Measurements from ENCODE around the gene DAAM2.

DAAM2 gene

GRCh38 chr6:39815356-39815755, 23.2 kb downstream of the DAAM2 start:
- peaks cover 4% of the 10 kb centered on the region for H3K27me3 Mint-ChIP-seq (ENCODE audit: low read depth)
- no peaks in the 10 kb centered on the region for H3K9me3 Mint-ChIP-seq
- TF ChIP-seq CTCF (IDR thresholded peaks at IDR 0.05; ENCODE audit: unreplicated experiment in 3 of 3) = no peak
- H3K4me1 Mint-ChIP-seq = peaks cover 50% of the 10 kb centered on the region
- H3K36me3 Mint-ChIP-seq (ENCODE audit: low read depth) = peaks cover 4% of the 10 kb centered on the region
- H3K4me3 Mint-ChIP-seq = no peak overlapping the region
- H3K27ac Mint-ChIP-seq = no peak overlapping the region

DNA sequence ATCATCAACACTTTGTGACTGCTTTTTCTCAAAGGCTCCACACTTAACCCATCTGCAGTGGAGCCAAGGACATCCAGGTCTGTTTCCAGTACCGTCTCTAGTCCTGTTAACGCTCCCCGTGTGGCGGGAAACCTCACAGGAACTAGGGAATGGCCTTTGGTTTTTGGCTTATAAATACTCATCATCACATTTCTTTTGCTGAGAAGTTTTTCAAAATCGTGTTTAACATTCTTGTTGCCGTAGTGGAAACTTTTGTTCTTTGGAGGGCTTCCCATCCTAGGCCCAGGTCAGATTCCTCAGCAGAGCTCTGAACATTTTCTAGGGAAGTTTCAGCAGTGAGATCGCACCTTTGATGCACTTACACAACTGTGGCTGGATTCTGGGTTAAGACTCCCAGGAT, 24.6 kb downstream of the DAAM2 start:
- Mint-ChIP-seq H3K9me3 (no peaks in the 10 kb centered on the region), H3K4me1 (peaks cover 46% of the 10 kb centered on the region)

GRCh38 chr6:39818695-39819094, 26.5 kb downstream of the DAAM2 start:
- peaks cover 45% of the 10 kb centered on the region for H3K4me1 Mint-ChIP-seq
- H3K27me3 Mint-ChIP-seq (ENCODE audit: low read depth) = peaks cover 6% of the 10 kb centered on the region
- no peaks in the 10 kb centered on the region for H3K9me3 Mint-ChIP-seq
- H3K4me3 Mint-ChIP-seq = no peak overlapping the region
- H3K27ac Mint-ChIP-seq = no peak overlapping the region
- TF ChIP-seq CTCF (IDR thresholded peaks at IDR 0.05; ENCODE audit: unreplicated experiment in 3 of 3) = no peak
- H3K36me3 Mint-ChIP-seq (ENCODE audit: low read depth) = peaks cover 4% of the 10 kb centered on the region

More for the DNA sequence above, 24.6 kb downstream of the DAAM2 start:
- H3K4me3 Mint-ChIP-seq = no peak overlapping the region
- H3K36me3 Mint-ChIP-seq (ENCODE audit: low read depth) = peaks cover 4% of the 10 kb centered on the region
- peaks cover 6% of the 10 kb centered on the region for H3K27me3 Mint-ChIP-seq (ENCODE audit: low read depth)
- TF ChIP-seq CTCF (IDR thresholded peaks at IDR 0.05; ENCODE audit: unreplicated experiment in 3 of 3) = no peak
- H3K27ac Mint-ChIP-seq = peak overlapping the region in 1 of 3 experiments; percentile 26

DNA sequence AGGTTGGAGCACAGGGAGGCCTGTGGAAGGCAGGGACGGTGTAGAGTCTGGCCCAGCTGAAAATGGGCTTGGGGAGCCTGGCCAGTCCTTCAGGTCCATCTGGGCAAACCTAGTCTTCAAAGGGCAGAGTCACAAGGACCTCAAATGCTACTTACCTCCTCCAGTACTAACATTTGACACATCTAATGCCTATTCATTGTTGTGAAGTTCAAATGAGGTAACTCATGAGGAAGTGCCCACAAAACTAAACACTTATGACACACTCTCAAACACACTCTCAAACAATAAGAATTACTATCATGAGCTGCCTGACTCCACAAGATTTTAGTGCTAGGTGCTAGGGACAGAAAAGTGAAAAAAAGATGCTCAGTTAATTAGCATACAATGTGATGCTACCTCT, 27.1 kb downstream of the DAAM2 start:
- H3K27ac Mint-ChIP-seq = peak overlapping the region in 1 of 3 experiments; percentile 4
- H3K4me1 Mint-ChIP-seq = peaks cover 45% of the 10 kb centered on the region
- no peak for TF ChIP-seq CTCF (IDR thresholded peaks at IDR 0.05; ENCODE audit: unreplicated experiment in 3 of 3)
- H3K9me3 Mint-ChIP-seq = no peaks in the 10 kb centered on the region
- H3K36me3 Mint-ChIP-seq (ENCODE audit: low read depth) = peaks cover 4% of the 10 kb centered on the region
- H3K27me3 Mint-ChIP-seq (ENCODE audit: low read depth) = peaks cover 6% of the 10 kb centered on the region
- H3K4me3 Mint-ChIP-seq = no peak overlapping the region

DNA sequence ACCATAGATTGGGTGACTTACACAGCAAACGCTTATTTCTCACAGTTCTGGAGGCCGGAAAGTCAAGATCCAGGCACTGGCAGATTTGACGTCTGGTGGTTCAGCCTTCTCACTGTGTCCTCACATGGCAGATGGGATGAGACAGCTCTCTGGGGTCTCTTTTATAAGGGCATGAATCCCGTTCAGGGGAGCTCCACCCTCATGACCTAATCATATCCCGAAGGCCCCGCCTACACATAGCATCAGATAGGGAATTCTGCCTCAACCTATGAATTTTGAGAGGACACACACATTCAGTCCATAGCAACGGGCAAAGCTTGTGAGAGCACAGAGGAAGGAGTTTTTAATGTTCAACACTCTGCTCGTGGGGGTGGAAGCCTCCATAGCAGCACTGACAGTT, 27.5 kb downstream of the DAAM2 start:
- H3K4me1 Mint-ChIP-seq = peaks cover 48% of the 10 kb centered on the region
- H3K27ac Mint-ChIP-seq = peak overlapping the region in 1 of 3 experiments; percentile 4
- H3K4me3 Mint-ChIP-seq = no peak overlapping the region
- no peaks in the 10 kb centered on the region for H3K9me3 Mint-ChIP-seq
- peaks cover 4% of the 10 kb centered on the region for H3K36me3 Mint-ChIP-seq (ENCODE audit: low read depth)
- TF ChIP-seq CTCF (IDR thresholded peaks at IDR 0.05; ENCODE audit: unreplicated experiment in 3 of 3) = no peak
- H3K27me3 Mint-ChIP-seq (ENCODE audit: low read depth) = peaks cover 6% of the 10 kb centered on the region

DNA sequence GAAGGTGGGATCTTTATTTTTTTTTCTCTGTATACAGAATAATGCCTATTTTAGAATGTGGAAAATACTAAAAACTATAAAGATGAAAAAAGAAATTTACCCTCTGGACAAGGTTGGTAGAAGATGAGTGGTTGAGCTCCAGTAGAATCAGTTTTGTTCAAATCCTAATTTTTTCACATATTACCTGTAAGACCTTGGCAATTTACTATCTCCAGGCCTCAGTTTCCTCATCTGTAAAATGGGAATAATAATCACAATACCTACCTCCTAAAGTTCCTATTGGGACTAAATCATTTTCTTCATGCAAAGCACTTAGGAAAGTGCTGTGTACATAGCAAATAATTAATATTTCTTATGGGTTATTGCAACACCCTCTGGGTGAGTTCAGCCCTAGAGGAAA, 28.4 kb downstream of the DAAM2 start:
- H3K9me3 Mint-ChIP-seq = no peaks in the 10 kb centered on the region
- peaks cover 50% of the 10 kb centered on the region for H3K4me1 Mint-ChIP-seq
- TF ChIP-seq CTCF (IDR thresholded peaks at IDR 0.05; ENCODE audit: unreplicated experiment in 3 of 3) = no peak
- H3K4me3 Mint-ChIP-seq = no peak overlapping the region
- H3K27me3 Mint-ChIP-seq (ENCODE audit: low read depth) = peaks cover 9% of the 10 kb centered on the region
- H3K27ac Mint-ChIP-seq = no peak overlapping the region
- H3K36me3 Mint-ChIP-seq (ENCODE audit: low read depth) = peaks cover 3% of the 10 kb centered on the region

Measured in nephron (organoid).